ENCODE measurements around the gene MEG3. TPM values are rescaled to one million over a fixed set of nuclear protein-coding genes. Genes with fewer than 3 reads are reported as not detected.

MEG3 gene
- total and polyA plus RNA-seq, 2 of the 8 experiments (the other 6 are each of a cell fraction or from before 2014, with no cell fraction given), result 0.17 to 1.1 TPM

DNA sequence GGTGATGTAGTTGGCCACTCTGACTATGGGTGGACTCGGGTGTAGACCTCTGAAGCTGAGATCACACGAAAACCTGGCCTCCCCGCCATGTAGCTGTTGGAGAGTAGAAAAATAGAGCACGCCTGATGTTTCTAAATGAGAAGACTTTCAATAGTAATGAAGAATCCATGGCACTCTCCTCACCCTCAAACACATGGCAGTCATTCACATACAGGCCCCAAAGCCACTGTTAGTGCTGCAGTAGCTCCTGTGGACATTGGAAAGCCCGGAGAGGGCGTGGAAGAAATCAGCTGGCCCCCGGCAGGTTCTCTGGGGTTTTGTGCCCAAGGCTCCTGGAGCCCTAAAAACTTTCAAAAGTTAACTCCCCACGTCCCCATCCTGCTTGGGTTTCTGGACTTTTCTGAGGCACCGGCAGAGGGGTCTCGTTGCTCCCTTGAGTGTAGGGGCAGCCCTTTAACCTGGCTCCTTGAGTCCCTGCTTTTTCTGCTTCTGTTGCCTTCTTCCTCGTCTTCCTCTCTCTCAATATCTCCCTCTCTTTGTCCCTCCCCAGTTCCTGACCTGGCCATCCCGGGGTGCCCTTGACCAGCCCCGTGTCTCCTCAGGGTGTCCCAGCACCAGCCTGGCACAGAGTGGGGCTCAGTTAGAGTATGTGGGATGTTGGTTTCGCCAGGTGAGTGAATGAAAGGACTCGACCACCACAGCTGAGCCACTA is 8.3 kb downstream of the MEG3 start:
- H3K56ac ChIP-seq (replicated peaks; ENCODE audit: insufficient read length, low read depth, low read length), result no peak overlapping the region
- H3K4me2 ChIP-seq (ENCODE audit: insufficient read depth in 1 of 2, low read depth in 2 of 2, low read length in 2 of 2), result no peak overlapping the region
- DNase-seq (ENCODE audit: low read depth in 1 of 2, low spot score in 2 of 2) (no peak), FAIRE-seq (no peak)
- H3K27ac ChIP-seq (ENCODE audit: low read depth, low read length), result no peak overlapping the region
- H4K5ac ChIP-seq (ENCODE audit: insufficient read length, low read depth, low read length), result no peak overlapping the region
- no peaks in the 10 kb centered on the region; the same call in 1 of the 2 replicates for H3K23me2 ChIP-seq (ENCODE audit: low read depth, low read length)
- no peak overlapping the region for H3K4ac ChIP-seq (replicated peaks; ENCODE audit: insufficient read length, low read depth, low read length)
- peaks cover 3 to 21% (median 14%) of the 10 kb centered on the region in 4 experiments; a peak in 6 of 7 replicates for H3K4me1 ChIP-seq (replicated peaks in 1 of 4; ENCODE audit: control insufficient read depth in 3 of 4, insufficient read depth in 4 of 4, low read length in 3 of 4)
- no peak overlapping the region for H2AK5ac ChIP-seq (ENCODE audit: low read depth, low read length)
- H3K18ac ChIP-seq (ENCODE audit: extremely low read depth, low read length), result no peak overlapping the region; the same call in 1 of the 2 replicates
- H3K9ac ChIP-seq (replicated peaks in 1 of 4; ENCODE audit: extremely low read depth in 1 of 4, low read depth in 3 of 4, low read length in 3 of 4), result no peak overlapping the region
- no peaks in the 10 kb centered on the region for H3K9me3 ChIP-seq (ENCODE audit: insufficient read depth in 2 of 2, low read depth in 1 of 2, low read length in 1 of 2)
- H3K23ac ChIP-seq (ENCODE audit: insufficient read length), result no peak overlapping the region
- no peaks in the 10 kb centered on the region; a peak in 1 of 7 replicates for H3K27me3 ChIP-seq (replicated peaks in 1 of 4; ENCODE audit: control insufficient read depth in 3 of 4, extremely low read depth in 1 of 4, insufficient read depth in 3 of 4, low read length in 3 of 4)
- no peak overlapping the region for H2AFZ ChIP-seq (ENCODE audit: low read length)
- CTCF ChIA-PET (ENCODE audit: partially characterized antibody), result interaction anchor here (0.5 kb wide), 1 partner anchor 1600 kb away, joined by 3 read pairs; no protein-coding TSS in a partner anchor
- WGBS, 2 experiments (ENCODE audit: extremely low coverage in 1 of 2, insufficient coverage in 1 of 2, insufficient read length in 1 of 2, insufficient replicate concordance in 2 of 2, low coverage in 1 of 2, low lambda C conversion rate in 2 of 2, missing lambda C conversion rate in 1 of 2), result 89% methylated on average over 15 of the region's 15 CpGs; no CpG with 5 or more reads in 1 of the 2 experiments
- no peak overlapping the region for H3K14ac ChIP-seq (ENCODE audit: insufficient read length)
- H4K8ac ChIP-seq (ENCODE audit: extremely low read depth, insufficient read depth, low read length), result no peak overlapping the region
- POLR2A ChIA-PET (ENCODE audit: partially characterized antibody), result no interaction called here
- H2BK20ac ChIP-seq (ENCODE audit: low read length), result no peak overlapping the region
- no peak overlapping the region for H4K91ac ChIP-seq (replicated peaks; ENCODE audit: insufficient read length, low read length)
- no peak overlapping the region for H3K4me3 ChIP-seq (ENCODE audit: extremely low read depth in 1 of 4, insufficient read depth in 2 of 4, low read depth in 3 of 4, low read length in 4 of 4)
- H2BK15ac ChIP-seq (ENCODE audit: low read length), result peak overlapping the region; percentile 29; the same call in 1 of the 2 replicates
- H3K36me3 ChIP-seq (ENCODE audit: control insufficient read depth in 2 of 4, insufficient read depth in 4 of 4, low read length in 3 of 4), result no peaks in the 10 kb centered on the region
- no peaks in the 10 kb centered on the region for H3K79me2 ChIP-seq (ENCODE audit: control insufficient read depth in 1 of 2, insufficient read depth in 2 of 2, low read length in 2 of 2)
- H2BK5ac ChIP-seq (ENCODE audit: low read depth, low read length), result no peak overlapping the region
- H2BK120ac ChIP-seq (replicated peaks; ENCODE audit: low read depth, low read length), result no peak overlapping the region
- no peaks in the 10 kb centered on the region for H4K20me1 ChIP-seq (replicated peaks in 1 of 2; ENCODE audit: control insufficient read depth in 1 of 2, insufficient read depth in 2 of 2, low read length in 2 of 2)
- no peak overlapping the region for H2BK12ac ChIP-seq (ENCODE audit: low read depth, low read length)
- H3K79me1 ChIP-seq (ENCODE audit: low read depth, low read length), result no peaks in the 10 kb centered on the region
- TF ChIP-seq CHD1 (IDR thresholded peaks at IDR 0.05; ENCODE audit: low read depth, low read length), result no peak
- TF ChIP-seq CBX8 (IDR thresholded peaks at IDR 0.05; ENCODE audit: borderline replicate concordance, low read depth, low read length), result no peak
- TF ChIP-seq RXRA (IDR thresholded peaks at IDR 0.05; ENCODE audit: insufficient read depth, low read depth, low read length), result no peak
- TF ChIP-seq SP1 (IDR thresholded peaks at IDR 0.05; ENCODE audit: low read depth, low read length), result no peak
- TF ChIP-seq RBBP5 (IDR thresholded peaks at IDR 0.05; ENCODE audit: borderline replicate concordance, low read depth, low read length), result no peak
- TF ChIP-seq RNF2 (IDR thresholded peaks at IDR 0.05; ENCODE audit: borderline replicate concordance, low read depth, low read length, missing control alignments, poor library complexity, severe bottlenecking), result no peak
- TF ChIP-seq SIN3A (conservative IDR thresholded peaks at IDR 0.05 in 1 of 2, IDR thresholded peaks at IDR 0.05 in 1 of 2; ENCODE audit: low read depth in 1 of 2, low read length in 2 of 2), result no peak
- no peak for TF ChIP-seq HDAC6 (IDR thresholded peaks at IDR 0.05; ENCODE audit: low read depth, low read length)
- no peak for TF ChIP-seq EZH2 (IDR thresholded peaks at IDR 0.05; ENCODE audit: low read depth, low read length, severe bottlenecking)
- TF ChIP-seq, protein P1, sequence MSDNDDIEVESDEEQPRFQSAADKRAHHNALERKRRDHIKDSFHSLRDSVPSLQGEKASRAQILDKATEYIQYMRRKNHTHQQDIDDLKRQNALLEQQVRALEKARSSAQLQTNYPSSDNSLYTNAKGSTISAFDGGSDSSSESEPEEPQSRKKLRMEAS (IDR thresholded peaks at IDR 0.05), result no peak

Measured in H1 (cell line).